PC-9 (cell line): ENCODE measurements around the gene EDN2. TPM values are rescaled to one million over a fixed set of nuclear protein-coding genes. Genes with fewer than 3 reads are reported as not detected.

Experiments used
- BruUV-seq: library from RNA; stranded (reverse); fragments of 400-500 nt; replicated peaks from 2 replicates; lab custom pipeline; 2021; lab: Mats Ljungman, UMichigan
- CTCF ChIA-PET: fragments of 300-600 bp; sonication (Branson Sonifier 250); formaldehyde crosslinking; loops from one replicate; lab custom pipeline; 2022; ENCODE audit warnings: antibody characterized with exemption; lab: Charles Lee
- POLR2A ChIA-PET: fragments of 300-600 bp; sonication (Branson Sonifier 250); formaldehyde crosslinking; loops from one replicate; lab custom pipeline; 2022; ENCODE audit warnings: antibody characterized with exemption; ENCODE audit not compliant: unreplicated experiment; lab: Charles Lee
- DNase-seq, 2 experiments: peaks; one replicate each; pipeline versions ENCODE4 v3.0.0 to v3.0.0-alpha.2; 2015 to 2022; ENCODE audit warnings: mixed read lengths in 1 of 2
- H2AFZ ChIP-seq: fragments of 200-600 bp; sonication (generic); 2 replicates; pipeline ENCODE4 v1.8.1; 2017; ENCODE audit warnings: antibody characterized with exemption
- H3F3A ChIP-seq: fragments of 200-600 bp; sonication (generic); 2 replicates; pipeline ENCODE4 v1.8.1; 2017; ENCODE audit warnings: antibody characterized with exemption, mild to moderate bottlenecking, low read depth; ENCODE audit not compliant: insufficient read depth
- H3K27ac ChIP-seq: fragments of 200-600 bp; sonication (generic); 2 replicates; pipeline ENCODE4 v1.6.1; 2016; ENCODE audit warnings: mixed run types
- H3K27me3 ChIP-seq: fragments of 200-600 bp; sonication (generic); 2 replicates; pipeline ENCODE4 v1.6.1; 2016; ENCODE audit warnings: low read depth, mixed run types; ENCODE audit not compliant: insufficient read depth
- H3K36me3 ChIP-seq: fragments of 200-600 bp; sonication (generic); 2 replicates; pipeline ENCODE4 v1.6.1; 2016; ENCODE audit warnings: low read depth, mixed run types
- H3K4me1 ChIP-seq: fragments of 200-600 bp; sonication (generic); replicated peaks from 2 replicates; pipeline ENCODE4 v1.6.1; 2016; ENCODE audit warnings: mixed run types; ENCODE audit not compliant: insufficient read depth
- H3K4me2 ChIP-seq: fragments of 200-600 bp; sonication (generic); 2 replicates; pipeline ENCODE4 v1.6.1; 2017; ENCODE audit warnings: mixed run types
- H3K4me3 ChIP-seq: fragments of 200-600 bp; sonication (generic); 2 replicates; pipeline ENCODE4 v1.6.1; 2016; ENCODE audit warnings: mixed run types
- H3K79me2 ChIP-seq: fragments of 200-600 bp; sonication (generic); 2 replicates; pipeline ENCODE4 v1.6.1; 2017; ENCODE audit warnings: low read depth, mixed run types
- H3K9me2 ChIP-seq: fragments of 200-600 bp; sonication (generic); 2 replicates; pipeline ENCODE4 v1.8.1; 2017; ENCODE audit warnings: mild to moderate bottlenecking; ENCODE audit not compliant: insufficient read depth
- H3K9me3 ChIP-seq: fragments of 200-600 bp; sonication (generic); 2 replicates; pipeline ENCODE4 v1.8.1; 2016; ENCODE audit warnings: low read depth; ENCODE audit not compliant: insufficient read depth
- H4K20me1 ChIP-seq: fragments of 200-600 bp; sonication (generic); 2 replicates; pipeline ENCODE4 v1.8.1; 2017; ENCODE audit not compliant: insufficient read depth
- CTCF ChIP-seq: fragments of 200-600 bp; sonication (generic); conservative IDR thresholded peaks from 2 replicates; pipeline ENCODE4 v1.6.1; 2017; ENCODE audit warnings: mixed run types, antibody characterized with exemption, mild to moderate bottlenecking, moderate library complexity
- EZH2 ChIP-seq: fragments of 200-600 bp; sonication (generic); IDR thresholded peaks from 2 replicates; pipeline ENCODE4 v1.8.0; 2017; ENCODE audit warnings: antibody characterized with exemption, low read depth
- intact Hi-C: fragments of 100-400 bp; cut with micrococcal nuclease; formaldehyde crosslinking; loops from one replicate; pipeline ENCODE4 v1.10.0; 2022; ENCODE audit not compliant: unreplicated experiment
- total RNA-seq: library from RNA; stranded (reverse); gene quantifications from 2 replicates; pipeline ENCODE4 v1.2.3, GENCODE V29; 2021

EDN2 gene
- total RNA-seq, 1 experiment from 2014 or later, result 0.48 TPM

- CTCF ChIA-PET, result interaction anchor here (0.7 kb wide), 1 partner anchor 211 kb away, joined by 6 read pairs; no protein-coding TSS in a partner anchor
Observed at GRCh38 chr1:41461790-41462679, 22.4 kb downstream of the EDN2 start.

GRCh38 chr1:41456847-41457540 is 27.5 kb downstream of the EDN2 start:
- CTCF ChIA-PET, result no interaction called here
- no TSS peak for BruUV-seq
- POLR2A ChIA-PET, result no interaction called here
- no peak overlapping the region for H3K27ac ChIP-seq
- H3K27me3 ChIP-seq, result no peaks in the 10 kb centered on the region
- no peaks in the 10 kb centered on the region for H3K4me1 ChIP-seq
- TF ChIP-seq EZH2 (no peak), CTCF (no peak)
- H3K79me2 ChIP-seq, result no peaks in the 10 kb centered on the region
- no peak overlapping the region for H3K4me2 ChIP-seq
- H3F3A ChIP-seq, result no peaks in the 10 kb centered on the region; the same call in 1 of the 2 replicates
- no peak overlapping the region for H2AFZ ChIP-seq
- intact Hi-C loops, result no loop called here
- H3K9me2 ChIP-seq, result no peaks in the 10 kb centered on the region
- no peaks in the 10 kb centered on the region for H3K36me3 ChIP-seq
- no peak overlapping the region for H3K4me3 ChIP-seq
- no peaks in the 10 kb centered on the region for H3K9me3 ChIP-seq
- no peak for DNase-seq
- no peaks in the 10 kb centered on the region for H4K20me1 ChIP-seq

More at GRCh38 chr1:41461790-41462679, 22.4 kb downstream of the EDN2 start:
- Histone ChIP-seq H3K79me2 (no peaks in the 10 kb centered on the region), H3K4me3 (no peak overlapping the region), H3K4me1 (no peaks in the 10 kb centered on the region), H3F3A (no peaks in the 10 kb centered on the region; the same call in 1 of the 2 replicates), H3K4me2 (no peak overlapping the region), H3K9me3 (no peaks in the 10 kb centered on the region), H2AFZ (no peak overlapping the region), H3K36me3 (no peaks in the 10 kb centered on the region), H3K27me3 (no peaks in the 10 kb centered on the region), H3K9me2 (no peaks in the 10 kb centered on the region), H4K20me1 (no peaks in the 10 kb centered on the region), H3K27ac (no peak overlapping the region)
- TF ChIP-seq EZH2 (no peak), CTCF (no peak)
- POLR2A ChIA-PET, result no interaction called here
- DNase-seq, result no peak
- intact Hi-C loops, result no loop called here
- no TSS peak for BruUV-seq

- TF ChIP-seq EZH2, result no peak
- TF ChIP-seq CTCF, result no peak
- intact Hi-C loops, result no loop called here
- no peak overlapping the region for H3K4me2 ChIP-seq
Observed at GRCh38 chr1:41455479-41456332, 28.8 kb downstream of the EDN2 start.

More at GRCh38 chr1:41455479-41456332, 28.8 kb downstream of the EDN2 start:
- no peak overlapping the region for H2AFZ ChIP-seq
- H3K9me3 ChIP-seq, result no peaks in the 10 kb centered on the region
- no peak overlapping the region for H3K4me3 ChIP-seq
- CTCF ChIA-PET, result interaction anchor here (0.5 kb wide), 2 partner anchors 13 to 32 kb away, joined by 3 to 6 read pairs; no protein-coding TSS in a partner anchor
- H3K27ac ChIP-seq, result no peak overlapping the region
- DNase-seq, result no peak
- H3K79me2 ChIP-seq, result no peaks in the 10 kb centered on the region
- no peaks in the 10 kb centered on the region for H3K36me3 ChIP-seq
- H3K27me3 ChIP-seq, result no peaks in the 10 kb centered on the region
- 0 out of 2 replicates have a peak, but pooled peaks cover 5% of the 10 kb centered on the region for H3F3A ChIP-seq
- no TSS peak for BruUV-seq
- no peaks in the 10 kb centered on the region for H3K9me2 ChIP-seq
- POLR2A ChIA-PET, result no interaction called here
- H4K20me1 ChIP-seq, result no peaks in the 10 kb centered on the region
- peaks cover 7% of the 10 kb centered on the region for H3K4me1 ChIP-seq
